T-helper 1 cell (primary cell): Measurements from ENCODE around the gene OVCH1.
A peak's percentile ranks its signal among the peaks of the same experiment; 100 is the strongest.

ENCODE experiments used
- DNase-seq, 5 donors: peaks; one replicate each; pipeline ENCODE4 v3.0.0-alpha.2; 2012 to 2020
- total RNA-seq, 4 donors: gene quantifications; one replicate each; lab custom pipeline; 2026; lab: John Stamatoyannopoulos, UW

Gene OVCH1
- total RNA-seq: 0 reads per million in 4 donors

DNA sequence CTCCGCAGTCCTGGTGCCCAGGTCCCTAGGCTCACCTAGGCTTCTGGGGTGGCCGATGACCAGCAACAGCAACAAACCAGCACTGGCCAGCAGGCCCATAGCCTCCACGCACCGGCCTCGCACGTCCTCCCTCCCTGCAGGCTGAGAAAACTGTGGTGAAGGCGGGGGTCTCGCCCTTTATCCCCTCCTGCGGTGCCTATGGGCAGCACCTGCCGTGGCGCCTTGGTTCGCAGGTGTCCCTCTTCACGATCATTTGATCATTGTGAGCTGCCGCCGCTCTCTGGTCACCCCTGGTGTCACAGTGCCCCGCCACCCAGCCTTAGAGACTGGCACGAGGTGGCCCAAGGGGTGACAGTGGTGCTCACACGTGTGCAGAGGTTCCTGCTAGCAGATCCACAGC is at the start of gene OVCH1:
Gene OVCH1 (minus strand): TSS at position 99 of the 400 bp plus-strand sequence. CDS start 0 bp downstream, at position 99.
- DNase-seq: no peak

GRCh38 chr12:29547151-29547632 is 49.7 kb upstream of the OVCH1 start:
- no peak for DNase-seq

DNA sequence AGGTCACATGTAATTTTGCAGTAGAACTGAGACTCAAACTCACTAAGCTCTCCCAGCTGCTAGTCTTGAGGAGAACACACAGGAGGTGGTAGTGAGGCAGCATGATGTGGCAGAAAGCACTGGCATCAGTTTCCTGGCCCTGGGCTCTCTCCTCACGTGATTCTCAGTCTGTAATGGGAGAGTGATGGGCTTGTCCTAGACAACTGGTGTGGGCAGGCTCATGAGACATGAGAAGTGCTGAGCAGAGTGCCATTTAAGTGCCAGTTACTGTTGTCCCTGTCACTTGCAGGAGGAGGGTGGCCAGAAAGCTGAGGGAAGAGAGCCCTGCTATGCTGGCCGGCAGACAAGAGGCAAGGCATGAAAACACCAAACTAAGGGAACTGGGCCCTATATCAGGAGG is 48.5 kb upstream of the OVCH1 start:
- DNase-seq: no peak

- DNase-seq: no peak
Observed at GRCh38 chr12:29545102-29545467, 47.6 kb upstream of the OVCH1 start.

- no peak for DNase-seq
Observed at GRCh38 chr12:29544428-29545101, 47.1 kb upstream of the OVCH1 start.

GRCh38 chr12:29543036-29543435 is 45.5 kb upstream of the OVCH1 start:
- no peak for DNase-seq

GRCh38 chr12:29537298-29537697 is 39.8 kb upstream of the OVCH1 start:
- no peak for DNase-seq

- no peak for DNase-seq
Observed at GRCh38 chr12:29534935-29535334, 37.4 kb upstream of the OVCH1 start.

DNA sequence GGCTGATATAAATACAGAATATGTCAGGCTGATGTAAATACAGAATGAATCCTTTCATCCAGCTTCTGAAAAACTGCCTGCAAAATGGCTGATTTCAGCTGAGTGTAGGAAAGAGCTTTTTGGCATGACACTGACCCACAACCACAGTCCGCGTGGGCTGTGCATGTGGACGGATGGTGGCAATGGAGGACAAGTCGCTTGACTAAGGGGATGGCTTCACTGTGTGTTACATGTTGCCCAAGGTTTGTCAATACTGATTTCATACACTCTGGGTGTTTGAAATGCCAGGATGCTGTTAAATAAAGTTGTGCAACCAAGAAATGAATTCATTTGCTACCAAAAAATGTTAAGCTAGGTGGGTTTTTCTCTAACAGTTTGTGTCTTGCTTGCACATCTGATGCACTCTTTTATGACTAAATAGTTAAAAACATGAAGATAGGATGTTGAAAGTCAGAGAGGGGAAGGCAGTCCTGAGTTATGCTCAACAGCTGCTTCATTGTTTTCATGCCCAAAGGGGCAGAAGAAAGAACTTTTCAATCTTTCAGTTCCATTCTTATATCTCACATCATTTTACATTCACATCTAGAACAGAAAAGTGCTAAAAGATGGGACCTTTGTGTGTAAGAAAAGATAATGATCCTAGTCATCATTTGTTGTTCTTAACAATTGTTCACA is 36.5 kb upstream of the OVCH1 start:
- DNase-seq: no peak

GRCh38 chr12:29531471-29531870 is 34.0 kb upstream of the OVCH1 start:
- DNase-seq: no peak

DNA sequence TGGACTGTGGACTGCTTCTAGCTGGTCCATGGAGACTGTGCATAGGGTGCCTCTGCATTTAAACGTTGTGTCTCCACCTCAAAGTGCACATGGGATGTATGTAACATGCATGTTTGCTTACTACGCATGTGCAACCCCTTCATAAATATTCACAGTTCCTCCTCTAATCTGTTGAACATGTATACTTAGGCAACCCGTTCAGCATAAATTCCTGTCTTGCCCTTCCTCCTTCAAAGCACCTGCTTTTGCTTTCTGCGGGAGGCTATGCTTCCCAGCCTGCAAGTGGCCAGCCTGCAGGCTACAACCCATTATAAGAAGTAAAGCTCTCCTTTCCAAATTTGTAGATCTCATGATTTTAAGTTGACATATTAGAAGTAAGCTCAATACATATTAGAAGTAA is 33.0 kb upstream of the OVCH1 start:
- no peak for DNase-seq

DNA sequence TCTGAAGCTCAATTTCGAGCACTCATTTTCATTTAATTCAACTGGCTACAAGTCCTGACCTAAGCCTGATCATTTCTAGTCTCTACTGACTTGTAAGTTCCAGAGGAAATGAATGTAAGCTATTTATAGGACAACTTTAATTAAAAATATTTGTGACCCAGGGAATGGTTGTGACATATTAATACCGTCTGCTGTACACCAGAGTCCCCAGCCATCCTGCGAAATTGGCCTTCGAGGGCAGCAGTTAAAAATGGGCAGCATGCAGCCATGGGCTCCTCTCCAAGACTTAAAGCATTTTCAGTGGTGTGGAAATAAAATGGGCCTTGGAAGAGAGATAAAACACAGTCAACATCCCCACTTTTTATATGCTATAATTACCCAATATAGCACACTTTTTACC is 30.7 kb upstream of the OVCH1 start:
- DNase-seq: no peak

GRCh38 chr12:29521951-29522350 is 24.5 kb upstream of the OVCH1 start:
- DNase-seq: no peak

- DNase-seq: peak in 2 of 5 donors; percentile 16 to 17
Observed at GRCh38 chr12:29519585-29520182, 22.2 kb upstream of the OVCH1 start.

DNA sequence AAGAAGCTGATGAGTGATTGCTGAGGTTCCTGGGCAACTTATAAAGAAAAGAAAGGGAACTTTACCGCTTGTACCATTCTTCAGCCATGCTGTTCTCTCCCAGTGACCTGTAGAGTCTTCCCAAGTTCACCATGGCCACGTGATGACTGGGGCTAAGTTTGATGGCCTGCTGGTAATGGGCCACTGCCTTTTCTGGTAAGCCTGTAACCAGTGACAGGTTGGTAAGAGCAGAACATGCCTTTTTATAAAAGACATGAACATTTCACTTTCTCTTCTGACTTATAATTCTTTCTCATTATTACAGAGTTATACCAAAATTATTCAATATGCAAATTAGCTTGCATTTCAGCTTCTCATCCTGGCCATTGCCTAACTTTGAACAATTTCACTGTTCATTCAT is 20.9 kb upstream of the OVCH1 start:
- DNase-seq: no peak

- no peak for DNase-seq
Observed at GRCh38 chr12:29517264-29517663, 19.8 kb upstream of the OVCH1 start.

DNA sequence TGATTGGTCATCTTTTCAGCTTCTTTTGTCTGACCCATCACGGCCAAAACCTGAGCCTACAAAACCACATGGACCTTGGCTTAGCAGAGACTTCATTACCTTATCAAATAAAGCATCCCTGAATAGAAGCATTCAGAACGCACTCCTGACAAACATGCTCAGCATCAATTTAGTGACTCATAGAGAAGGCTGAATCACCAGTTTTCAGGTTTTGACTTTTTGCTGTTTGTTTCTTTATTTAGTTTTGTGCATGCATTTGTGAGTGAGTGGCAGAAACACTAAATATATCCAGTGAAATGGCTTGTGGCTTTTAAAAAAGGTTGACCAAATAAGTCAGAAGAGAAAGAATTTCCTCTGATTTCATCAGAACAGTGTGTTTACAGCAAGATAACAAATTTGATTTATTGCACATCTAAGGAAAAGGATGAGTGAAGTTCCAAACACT is 19.0 kb upstream of the OVCH1 start:
- DNase-seq: no peak

- DNase-seq: no peak
Observed at GRCh38 chr12:29510591-29511185, 13.2 kb upstream of the OVCH1 start.

DNA sequence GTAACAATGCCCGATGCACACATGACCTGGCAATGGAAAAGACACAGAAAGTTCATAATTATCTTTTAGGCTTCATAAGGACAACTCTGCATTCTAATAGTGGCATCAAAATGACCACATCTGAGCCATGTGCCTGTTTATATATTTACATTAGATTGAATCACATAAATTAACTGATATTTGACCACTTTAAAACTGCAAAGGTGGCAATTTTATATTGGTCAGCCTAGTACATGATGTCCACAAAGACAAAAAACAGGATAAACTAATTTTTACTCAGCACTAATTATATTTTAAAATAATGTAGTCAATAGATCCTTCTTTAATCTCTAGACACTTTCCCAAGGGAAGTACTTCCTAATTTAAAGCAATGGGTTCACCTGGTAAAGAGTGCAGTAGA is 12.0 kb upstream of the OVCH1 start:
- DNase-seq: no peak

- DNase-seq: no peak
Observed at GRCh38 chr12:29508949-29509348, 11.5 kb upstream of the OVCH1 start.

DNA sequence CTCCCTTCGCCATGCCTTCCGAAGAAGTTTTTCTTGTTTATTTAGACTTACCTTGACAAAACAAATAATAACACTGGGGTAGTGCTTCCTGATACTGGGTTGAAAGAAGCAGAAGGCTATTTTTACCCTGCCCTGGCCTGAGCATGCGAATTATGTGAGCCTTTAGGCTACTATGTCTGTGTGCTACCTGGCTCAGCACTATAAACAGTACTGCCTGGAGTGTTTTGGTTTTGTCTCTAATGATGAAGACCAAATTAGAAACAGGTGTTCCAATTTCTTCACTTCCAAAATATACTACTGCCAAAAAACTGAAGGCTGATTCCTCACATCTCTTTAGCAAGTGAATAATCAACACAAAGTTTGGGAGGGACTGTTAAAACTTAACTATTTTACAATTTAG is 7.6 kb upstream of the OVCH1 start:
- no peak for DNase-seq

DNA sequence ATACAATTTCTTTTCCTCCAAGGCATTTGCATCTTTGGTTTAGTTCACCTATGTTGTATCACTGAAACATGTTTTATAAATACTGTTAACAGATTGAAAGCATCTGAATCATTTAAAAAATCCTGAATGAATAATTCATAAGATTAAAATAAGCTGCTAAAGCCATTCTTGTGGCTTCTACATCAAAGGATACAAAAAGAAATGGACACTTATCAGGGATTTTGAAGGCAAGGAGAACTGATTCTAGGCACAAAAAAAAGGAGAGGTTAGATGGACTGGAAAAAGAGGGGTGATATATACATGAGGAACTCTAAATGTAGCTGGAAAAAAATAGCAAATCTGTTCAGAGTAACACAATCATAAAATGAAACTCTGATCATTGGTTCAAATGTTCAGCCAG is 5.8 kb upstream of the OVCH1 start:
- DNase-seq: no peak

- DNase-seq: no peak
Observed at GRCh38 chr12:29499235-29499634, 1.7 kb upstream of the OVCH1 start.

DNA sequence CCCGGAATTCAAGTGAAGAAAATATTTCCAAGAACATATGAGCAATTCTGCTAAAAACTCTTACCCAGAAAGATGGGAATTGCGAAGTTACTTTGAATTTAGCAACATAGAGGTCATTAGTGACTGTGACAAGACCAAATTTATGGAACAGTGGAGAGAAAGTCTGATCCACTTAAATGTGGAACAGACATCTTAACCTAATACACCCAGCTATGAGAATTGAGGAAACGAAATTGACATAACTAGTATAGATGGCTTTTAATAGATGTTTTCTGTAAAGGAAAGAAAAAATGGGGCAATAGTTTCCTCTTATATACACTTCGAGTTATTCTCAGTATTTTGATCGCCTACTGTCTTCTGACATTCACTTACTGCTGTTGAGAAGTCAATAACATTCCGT is 4.6 kb downstream of the OVCH1 start:
- no peak for DNase-seq
